IPS DF 6.9 (cell line): Measurements from ENCODE around the gene SCMH1.
"Not testable (repeated sequence)": the region's sequence is repeated elsewhere in the genome, so short reads cannot be mapped to it uniquely, and the experiment has no call there.

Experiments
- DNase-seq: peaks from one replicate; pipeline ENCODE4 v3.0.0-alpha.2; 2013; ENCODE audit warnings: low read depth, low spot score
- H3K27ac ChIP-seq: one replicate; pipeline ENCODE4 v1.5.1; 2013; ENCODE audit warnings: low read length, control low read depth
- H3K27me3 ChIP-seq: 2 replicates; pipeline ENCODE4 v1.6.1; 2013; ENCODE audit warnings: mild to moderate bottlenecking, low read length; ENCODE audit not compliant: control insufficient read depth, insufficient read depth
- H3K36me3 ChIP-seq: 2 replicates; pipeline ENCODE4 v1.6.1; 2013; ENCODE audit warnings: low read length; ENCODE audit not compliant: control insufficient read depth, insufficient read depth
- H3K4me1 ChIP-seq: 2 replicates; pipeline ENCODE4 v1.6.1; 2013; ENCODE audit warnings: low read length; ENCODE audit not compliant: control insufficient read depth, insufficient read depth
- H3K4me3 ChIP-seq: 2 replicates; pipeline ENCODE4 v1.5.1; 2013; ENCODE audit warnings: mild to moderate bottlenecking, low read length
- H3K9me3 ChIP-seq: 2 replicates; pipeline ENCODE4 v1.6.1; 2013; ENCODE audit warnings: low read length, inconsistent platforms; ENCODE audit not compliant: control insufficient read depth, insufficient read depth
- WGBS: extraction: QIAGEN DNeasy Blood & Tissue Kit; methylation state at CpG from one replicate; pipeline ENCODE4 v1.1.7; 2013; ENCODE audit warnings: mixed read lengths, missing lambda C conversion rate; ENCODE audit not compliant: insufficient read length, insufficient coverage; 5-methylcytosine and 5-hydroxymethylcytosine counted together

The SCMH1 gene

GRCh38 chr1:41251120-41251519 lies 9.0 kb upstream of the SCMH1 start:
- not testable (repeated sequence) for H3K4me3 ChIP-seq, H3K4me1 ChIP-seq, H3K27ac ChIP-seq, H3K27me3 ChIP-seq, DNase-seq, H3K36me3 ChIP-seq, H3K9me3 ChIP-seq
- WGBS = no CpG with 5 or more reads among the region's 1 CpG

- no peak for DNase-seq
- no peaks in the 10 kb centered on the region for H3K9me3 ChIP-seq
- no peaks in the 10 kb centered on the region for H3K27me3 ChIP-seq
- H3K4me1 ChIP-seq = no peaks in the 10 kb centered on the region
- H3K4me3 ChIP-seq = no peak overlapping the region
- no CpG with 5 or more reads among the region's 5 CpGs for WGBS
- H3K36me3 ChIP-seq = no peaks in the 10 kb centered on the region
- no peak overlapping the region for H3K27ac ChIP-seq
These were observed 7.2 kb upstream of the SCMH1 start for GRCh38 chr1:41249319-41249718.

GRCh38 chr1:41246568-41246967 lies 4.5 kb upstream of the SCMH1 start:
- WGBS = no CpG with 5 or more reads among the region's 1 CpG
- H3K4me3 ChIP-seq = no peak overlapping the region

GRCh38 chr1:41245659-41246058 lies 3.6 kb upstream of the SCMH1 start:
- Histone ChIP-seq H3K9me3 (no peaks in the 10 kb centered on the region), H3K27me3 (no peaks in the 10 kb centered on the region), H3K4me1 (no peaks in the 10 kb centered on the region; the same call in 1 of the 2 replicates), H3K4me3 (no peak overlapping the region), H3K36me3 (no peaks in the 10 kb centered on the region; the same call in 1 of the 2 replicates), H3K27ac (no peak overlapping the region)
- DNase-seq = no peak
- no CpG with 5 or more reads among the region's 2 CpGs for WGBS

More at GRCh38 chr1:41246568-41246967, 4.5 kb upstream of the SCMH1 start:
- no peak for DNase-seq
- Histone ChIP-seq H3K36me3 (no peaks in the 10 kb centered on the region; the same call in 1 of the 2 replicates), H3K9me3 (no peaks in the 10 kb centered on the region), H3K4me1 (no peaks in the 10 kb centered on the region; the same call in 1 of the 2 replicates), H3K27ac (no peak overlapping the region), H3K27me3 (no peaks in the 10 kb centered on the region)

GRCh38 chr1:41243079-41243385 lies 926 bp upstream of the SCMH1 start:
- H3K4me3 ChIP-seq = no peak overlapping the region
- H3K27me3 ChIP-seq = no peaks in the 10 kb centered on the region
- no peaks in the 10 kb centered on the region; the same call in 1 of the 2 replicates for H3K4me1 ChIP-seq
- H3K27ac ChIP-seq = no peak overlapping the region
- H3K9me3 ChIP-seq = no peaks in the 10 kb centered on the region
- no peaks in the 10 kb centered on the region; the same call in 1 of the 2 replicates for H3K36me3 ChIP-seq
- WGBS = no CpG with 5 or more reads among the region's 3 CpGs
- no peak for DNase-seq

GRCh38 chr1:41242342-41243078 lies 404 bp upstream of the SCMH1 start:
- Histone ChIP-seq H3K27ac (no peak overlapping the region), H3K4me3 (peak overlapping the region; percentile 100; the same call in 1 of the 2 replicates), H3K4me1 (no peaks in the 10 kb centered on the region; the same call in 1 of the 2 replicates), H3K36me3 (no peaks in the 10 kb centered on the region; the same call in 1 of the 2 replicates), H3K9me3 (no peaks in the 10 kb centered on the region), H3K27me3 (no peaks in the 10 kb centered on the region)
- DNase-seq = no peak
- no CpG with 5 or more reads among the region's 51 CpGs for WGBS

- Histone ChIP-seq H3K4me1 (no peaks in the 10 kb centered on the region; the same call in 1 of the 2 replicates), H3K4me3 (peak overlapping the region; percentile 100), H3K9me3 (no peaks in the 10 kb centered on the region), H3K36me3 (no peaks in the 10 kb centered on the region; the same call in 1 of the 2 replicates), H3K27me3 (no peaks in the 10 kb centered on the region), H3K27ac (no peak overlapping the region)
- WGBS = no CpG with 5 or more reads among the region's 45 CpGs
- no peak for DNase-seq
These were observed 755 bp downstream of the SCMH1 start for GRCh38 chr1:41241354-41241748.

- no peaks in the 10 kb centered on the region; the same call in 1 of the 2 replicates for H3K4me1 ChIP-seq
- DNase-seq = no peak
- WGBS = no CpG with 5 or more reads among the region's 12 CpGs
- H3K27ac ChIP-seq = no peak overlapping the region
- no peaks in the 10 kb centered on the region for H3K9me3 ChIP-seq
- H3K27me3 ChIP-seq = no peaks in the 10 kb centered on the region
- no peaks in the 10 kb centered on the region; the same call in 1 of the 2 replicates for H3K36me3 ChIP-seq
- H3K4me3 ChIP-seq = peak overlapping the region; percentile 100; the same call in 1 of the 2 replicates
These were observed 1.2 kb downstream of the SCMH1 start for GRCh38 chr1:41240781-41241353.

GRCh38 chr1:41239988-41240610 lies 2.0 kb downstream of the SCMH1 start:
- Histone ChIP-seq H3K4me1 (no peaks in the 10 kb centered on the region; the same call in 1 of the 2 replicates), H3K4me3 (no peak overlapping the region), H3K9me3 (no peaks in the 10 kb centered on the region), H3K27ac (no peak overlapping the region), H3K36me3 (no peaks in the 10 kb centered on the region; the same call in 1 of the 2 replicates), H3K27me3 (no peaks in the 10 kb centered on the region)
- no peak for DNase-seq

GRCh38 chr1:41238311-41238988 lies 3.7 kb downstream of the SCMH1 start:
- H3K27ac ChIP-seq = no peak overlapping the region
- DNase-seq = no peak
- no peaks in the 10 kb centered on the region; the same call in 1 of the 2 replicates for H3K36me3 ChIP-seq

More at GRCh38 chr1:41238311-41238988, 3.7 kb downstream of the SCMH1 start:
- no CpG with 5 or more reads among the region's 5 CpGs for whole genome bisulfite sequencing
- Histone ChIP-seq H3K4me1 (no peaks in the 10 kb centered on the region; the same call in 1 of the 2 replicates), H3K9me3 (no peaks in the 10 kb centered on the region), H3K27me3 (no peaks in the 10 kb centered on the region), H3K4me3 (no peak overlapping the region)
